Gastrocnemius medialis (tissue), 4 donors: ENCODE results near the gene SHTN1.

Experiments
- CTCF ChIP-seq, 5 experiments: fragments of 450-650 bp in 3 of 5; fragments of 200-600 bp in 2 of 5; sonication (generic) in 2 of 5; IDR thresholded peaks in 4 of 5; conservative IDR thresholded peaks in 1 of 5; 1 replicate in 4 of 5; 2 replicates in 1 of 5; pipeline ENCODE4 v1.5.1; 2016 to 2019; ENCODE audit warnings: antibody characterized with exemption in 5 of 5, mild to moderate bottlenecking in 3 of 5, moderate library complexity in 3 of 5
- POLR2A ChIP-seq, 2 donors: fragments of 450-650 bp; IDR thresholded peaks; one replicate each; pipeline ENCODE4 v1.6.1; 2017; ENCODE audit warnings: antibody characterized with exemption in 2 of 2, mild to moderate bottlenecking in 2 of 2, moderate library complexity in 2 of 2

DNA sequence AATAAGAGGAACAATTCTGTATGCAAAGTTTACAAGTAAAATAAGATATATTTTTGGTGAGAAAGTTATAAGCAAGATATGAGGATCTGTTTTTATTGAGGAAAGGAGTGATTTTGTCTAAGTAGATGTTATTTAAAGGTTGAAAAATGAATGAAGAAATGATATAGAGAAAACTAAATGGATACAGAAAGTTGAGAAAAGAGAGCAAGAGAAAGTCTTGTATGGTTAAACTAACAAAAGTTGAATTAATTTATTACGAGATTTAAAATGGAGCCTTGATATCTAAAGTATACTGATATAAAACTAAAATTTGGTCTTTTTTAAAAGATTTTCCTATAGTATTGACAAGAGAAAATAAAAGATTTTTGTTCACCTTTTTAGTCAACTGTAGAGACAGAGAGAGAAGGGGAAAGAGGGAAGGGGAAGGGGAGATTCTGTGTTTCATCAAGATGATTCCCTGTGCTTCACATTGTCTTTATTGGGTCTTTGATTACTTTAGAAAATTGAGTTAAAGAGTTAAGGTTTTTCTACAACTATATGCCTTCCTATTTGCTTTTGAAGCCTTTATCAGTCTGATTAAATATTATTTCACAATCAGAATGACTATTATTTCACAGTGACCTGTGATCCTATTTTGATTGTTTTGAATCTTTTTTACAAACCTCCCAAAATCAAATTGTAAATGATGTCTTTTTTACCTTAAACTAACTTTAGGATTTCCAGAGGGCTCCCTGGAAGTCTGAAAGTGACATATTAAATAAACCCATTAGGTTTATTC is 10.7 kb downstream of the SHTN1 start:
- no peak for TF ChIP-seq POLR2A (IDR thresholded peaks at IDR 0.05)
- no peak for TF ChIP-seq CTCF (IDR thresholded peaks at IDR 0.05 in 4 of 5, conservative IDR thresholded peaks at IDR 0.05 in 1 of 5)
